ENCODE data around the gene FAM76A.

DNA sequence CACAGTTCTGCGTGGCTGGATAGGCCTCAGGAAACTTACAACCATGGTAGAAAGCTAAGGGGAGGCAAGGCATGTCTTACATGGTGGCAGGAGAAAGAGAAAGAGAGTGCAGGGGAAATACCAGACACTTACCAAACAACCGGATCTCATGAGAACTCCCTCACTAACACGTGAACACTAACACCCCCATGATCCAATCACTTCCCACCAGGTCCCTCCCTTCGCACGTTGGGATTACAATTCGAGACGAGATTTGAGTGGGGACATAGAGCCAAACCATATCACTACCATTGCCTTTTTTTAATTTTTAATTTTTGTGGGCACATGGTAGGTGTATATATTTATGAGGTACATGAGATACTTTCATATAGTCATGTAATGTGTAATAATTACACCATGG lies 81.0 kb downstream of the FAM76A start:
- TF ChIP-seq, protein P1, sequence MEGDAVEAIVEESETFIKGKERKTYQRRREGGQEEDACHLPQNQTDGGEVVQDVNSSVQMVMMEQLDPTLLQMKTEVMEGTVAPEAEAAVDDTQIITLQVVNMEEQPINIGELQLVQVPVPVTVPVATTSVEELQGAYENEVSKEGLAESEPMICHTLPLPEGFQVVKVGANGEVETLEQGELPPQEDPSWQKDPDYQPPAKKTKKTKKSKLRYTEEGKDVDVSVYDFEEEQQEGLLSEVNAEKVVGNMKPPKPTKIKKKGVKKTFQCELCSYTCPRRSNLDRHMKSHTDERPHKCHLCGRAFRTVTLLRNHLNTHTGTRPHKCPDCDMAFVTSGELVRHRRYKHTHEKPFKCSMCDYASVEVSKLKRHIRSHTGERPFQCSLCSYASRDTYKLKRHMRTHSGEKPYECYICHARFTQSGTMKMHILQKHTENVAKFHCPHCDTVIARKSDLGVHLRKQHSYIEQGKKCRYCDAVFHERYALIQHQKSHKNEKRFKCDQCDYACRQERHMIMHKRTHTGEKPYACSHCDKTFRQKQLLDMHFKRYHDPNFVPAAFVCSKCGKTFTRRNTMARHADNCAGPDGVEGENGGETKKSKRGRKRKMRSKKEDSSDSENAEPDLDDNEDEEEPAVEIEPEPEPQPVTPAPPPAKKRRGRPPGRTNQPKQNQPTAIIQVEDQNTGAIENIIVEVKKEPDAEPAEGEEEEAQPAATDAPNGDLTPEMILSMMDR (conservative IDR thresholded peaks at IDR 0.05 in 1 of 2, IDR thresholded peaks at IDR 0.05 in 1 of 2; ENCODE audit: extremely low read depth in 1 of 2, insufficient read depth in 1 of 2, low read depth in 1 of 2, low read length in 2 of 2): no peak
- TF ChIP-seq EZH2 (IDR thresholded peaks at IDR 0.05; ENCODE audit: borderline replicate concordance, low read length): no peak

Data from mammary epithelial cell (primary cell).